ENCODE data around the gene TIPRL. TPM values are rescaled to one million over a fixed set of nuclear protein-coding genes. Genes with fewer than 3 reads are reported as not detected.

TIPRL gene
- total and polyA plus RNA-seq, 2 of the 8 experiments (the other 6 are each of a cell fraction or from before 2014, with no cell fraction given), result 8.1 to 27.4 TPM

DNA sequence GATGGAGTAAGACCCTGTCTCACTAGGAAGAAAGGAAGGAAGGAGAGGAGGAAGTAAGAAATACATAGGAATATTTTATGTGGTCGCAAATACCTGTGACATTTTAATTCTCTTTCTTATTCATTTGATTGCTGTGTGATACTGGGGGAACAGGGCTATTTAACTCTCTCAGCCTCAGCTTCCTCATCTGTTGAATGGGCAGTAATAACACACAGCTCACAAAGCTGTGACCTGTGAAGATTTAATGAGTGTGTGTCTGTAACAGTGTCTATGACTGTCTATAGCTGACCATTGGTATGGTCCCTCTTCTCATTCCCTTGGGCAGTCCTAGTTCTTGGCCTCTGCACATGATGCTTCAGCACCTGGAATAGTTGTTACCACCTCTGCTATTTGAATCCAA lies 28.5 kb upstream of the TIPRL start (continued):
- TF ChIP-seq EZH2 (IDR thresholded peaks at IDR 0.05; ENCODE audit: low read depth, low read length, severe bottlenecking), result no peak
- no peak for TF ChIP-seq SP2 (IDR thresholded peaks at IDR 0.05; ENCODE audit: low read length)
- TF ChIP-seq, protein P1, sequence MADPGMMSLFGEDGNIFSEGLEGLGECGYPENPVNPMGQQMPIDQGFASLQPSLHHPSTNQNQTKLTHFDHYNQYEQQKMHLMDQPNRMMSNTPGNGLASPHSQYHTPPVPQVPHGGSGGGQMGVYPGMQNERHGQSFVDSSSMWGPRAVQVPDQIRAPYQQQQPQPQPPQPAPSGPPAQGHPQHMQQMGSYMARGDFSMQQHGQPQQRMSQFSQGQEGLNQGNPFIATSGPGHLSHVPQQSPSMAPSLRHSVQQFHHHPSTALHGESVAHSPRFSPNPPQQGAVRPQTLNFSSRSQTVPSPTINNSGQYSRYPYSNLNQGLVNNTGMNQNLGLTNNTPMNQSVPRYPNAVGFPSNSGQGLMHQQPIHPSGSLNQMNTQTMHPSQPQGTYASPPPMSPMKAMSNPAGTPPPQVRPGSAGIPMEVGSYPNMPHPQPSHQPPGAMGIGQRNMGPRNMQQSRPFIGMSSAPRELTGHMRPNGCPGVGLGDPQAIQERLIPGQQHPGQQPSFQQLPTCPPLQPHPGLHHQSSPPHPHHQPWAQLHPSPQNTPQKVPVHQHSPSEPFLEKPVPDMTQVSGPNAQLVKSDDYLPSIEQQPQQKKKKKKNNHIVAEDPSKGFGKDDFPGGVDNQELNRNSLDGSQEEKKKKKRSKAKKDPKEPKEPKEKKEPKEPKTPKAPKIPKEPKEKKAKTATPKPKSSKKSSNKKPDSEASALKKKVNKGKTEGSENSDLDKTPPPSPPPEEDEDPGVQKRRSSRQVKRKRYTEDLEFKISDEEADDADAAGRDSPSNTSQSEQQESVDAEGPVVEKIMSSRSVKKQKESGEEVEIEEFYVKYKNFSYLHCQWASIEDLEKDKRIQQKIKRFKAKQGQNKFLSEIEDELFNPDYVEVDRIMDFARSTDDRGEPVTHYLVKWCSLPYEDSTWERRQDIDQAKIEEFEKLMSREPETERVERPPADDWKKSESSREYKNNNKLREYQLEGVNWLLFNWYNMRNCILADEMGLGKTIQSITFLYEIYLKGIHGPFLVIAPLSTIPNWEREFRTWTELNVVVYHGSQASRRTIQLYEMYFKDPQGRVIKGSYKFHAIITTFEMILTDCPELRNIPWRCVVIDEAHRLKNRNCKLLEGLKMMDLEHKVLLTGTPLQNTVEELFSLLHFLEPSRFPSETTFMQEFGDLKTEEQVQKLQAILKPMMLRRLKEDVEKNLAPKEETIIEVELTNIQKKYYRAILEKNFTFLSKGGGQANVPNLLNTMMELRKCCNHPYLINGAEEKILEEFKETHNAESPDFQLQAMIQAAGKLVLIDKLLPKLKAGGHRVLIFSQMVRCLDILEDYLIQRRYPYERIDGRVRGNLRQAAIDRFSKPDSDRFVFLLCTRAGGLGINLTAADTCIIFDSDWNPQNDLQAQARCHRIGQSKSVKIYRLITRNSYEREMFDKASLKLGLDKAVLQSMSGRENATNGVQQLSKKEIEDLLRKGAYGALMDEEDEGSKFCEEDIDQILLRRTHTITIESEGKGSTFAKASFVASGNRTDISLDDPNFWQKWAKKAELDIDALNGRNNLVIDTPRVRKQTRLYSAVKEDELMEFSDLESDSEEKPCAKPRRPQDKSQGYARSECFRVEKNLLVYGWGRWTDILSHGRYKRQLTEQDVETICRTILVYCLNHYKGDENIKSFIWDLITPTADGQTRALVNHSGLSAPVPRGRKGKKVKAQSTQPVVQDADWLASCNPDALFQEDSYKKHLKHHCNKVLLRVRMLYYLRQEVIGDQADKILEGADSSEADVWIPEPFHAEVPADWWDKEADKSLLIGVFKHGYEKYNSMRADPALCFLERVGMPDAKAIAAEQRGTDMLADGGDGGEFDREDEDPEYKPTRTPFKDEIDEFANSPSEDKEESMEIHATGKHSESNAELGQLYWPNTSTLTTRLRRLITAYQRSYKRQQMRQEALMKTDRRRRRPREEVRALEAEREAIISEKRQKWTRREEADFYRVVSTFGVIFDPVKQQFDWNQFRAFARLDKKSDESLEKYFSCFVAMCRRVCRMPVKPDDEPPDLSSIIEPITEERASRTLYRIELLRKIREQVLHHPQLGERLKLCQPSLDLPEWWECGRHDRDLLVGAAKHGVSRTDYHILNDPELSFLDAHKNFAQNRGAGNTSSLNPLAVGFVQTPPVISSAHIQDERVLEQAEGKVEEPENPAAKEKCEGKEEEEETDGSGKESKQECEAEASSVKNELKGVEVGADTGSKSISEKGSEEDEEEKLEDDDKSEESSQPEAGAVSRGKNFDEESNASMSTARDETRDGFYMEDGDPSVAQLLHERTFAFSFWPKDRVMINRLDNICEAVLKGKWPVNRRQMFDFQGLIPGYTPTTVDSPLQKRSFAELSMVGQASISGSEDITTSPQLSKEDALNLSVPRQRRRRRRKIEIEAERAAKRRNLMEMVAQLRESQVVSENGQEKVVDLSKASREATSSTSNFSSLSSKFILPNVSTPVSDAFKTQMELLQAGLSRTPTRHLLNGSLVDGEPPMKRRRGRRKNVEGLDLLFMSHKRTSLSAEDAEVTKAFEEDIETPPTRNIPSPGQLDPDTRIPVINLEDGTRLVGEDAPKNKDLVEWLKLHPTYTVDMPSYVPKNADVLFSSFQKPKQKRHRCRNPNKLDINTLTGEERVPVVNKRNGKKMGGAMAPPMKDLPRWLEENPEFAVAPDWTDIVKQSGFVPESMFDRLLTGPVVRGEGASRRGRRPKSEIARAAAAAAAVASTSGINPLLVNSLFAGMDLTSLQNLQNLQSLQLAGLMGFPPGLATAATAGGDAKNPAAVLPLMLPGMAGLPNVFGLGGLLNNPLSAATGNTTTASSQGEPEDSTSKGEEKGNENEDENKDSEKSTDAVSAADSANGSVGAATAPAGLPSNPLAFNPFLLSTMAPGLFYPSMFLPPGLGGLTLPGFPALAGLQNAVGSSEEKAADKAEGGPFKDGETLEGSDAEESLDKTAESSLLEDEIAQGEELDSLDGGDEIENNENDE (IDR thresholded peaks at IDR 0.05; ENCODE audit: insufficient replicate concordance, low read length), result no peak
